ENCODE measurements around the gene NOTCH2.

NOTCH2 gene

GRCh38 chr1:119896303-119896702 is 173.2 kb downstream of the NOTCH2 start, which contains the start of gene ADAM30:
ADAM30 (minus strand) TSS chr1:119896515; CDS start chr1:119896336, 179 bp downstream.
- Histone ChIP-seq H3F3A (ENCODE audit: insufficient read depth, low read length) (no peaks in the 10 kb centered on the region), H3K27me3 (replicated peaks; ENCODE audit: insufficient read depth, low read length) (no peaks in the 10 kb centered on the region), H3K9me3 (replicated peaks; ENCODE audit: insufficient read depth, low read length) (no peaks in the 10 kb centered on the region), H3K9me2 (replicated peaks; ENCODE audit: insufficient read depth, low read length) (no peaks in the 10 kb centered on the region), H2AFZ (ENCODE audit: low read length) (no peak within 1 kb of the TSS), H3K9ac (ENCODE audit: low read length) (no peak within 1 kb of the TSS), H3K4me2 (ENCODE audit: low read depth, low read length) (no peak within 1 kb of the TSS), H3K27ac (ENCODE audit: low read length) (no peak within 1 kb of the TSS), H4K20me1 (ENCODE audit: insufficient read depth, low read length) (no peaks in the 10 kb centered on the region), H3K36me3 (replicated peaks; ENCODE audit: insufficient read depth, low read length) (no peaks in the 10 kb centered on the region), H3K4me1 (ENCODE audit: low read length) (no peaks in the 10 kb centered on the region), H3K79me2 (ENCODE audit: low read length) (no peaks in the 10 kb centered on the region), H3K4me3 (ENCODE audit: low read length) (no peak within 1 kb of the TSS)
- no peak for DNase-seq
- TF ChIP-seq CTCF (IDR thresholded peaks at IDR 0.05; ENCODE audit: low read length) (no peak), EZH2 (optimal IDR thresholded peaks at IDR 0.05; ENCODE audit: low read depth, low read length) (no peak), EZH2phosphoT487 (IDR thresholded peaks at IDR 0.05; ENCODE audit: low read length) (no peak)

GRCh38 chr1:119895102-119895501 is 174.4 kb downstream of the NOTCH2 start:
- H4K20me1 ChIP-seq (ENCODE audit: insufficient read depth, low read length) = no peaks in the 10 kb centered on the region
- no peak for DNase-seq
- no peak overlapping the region for H3K4me3 ChIP-seq (ENCODE audit: low read length)
- H3K9me2 ChIP-seq (replicated peaks; ENCODE audit: insufficient read depth, low read length) = no peaks in the 10 kb centered on the region
- no peaks in the 10 kb centered on the region for H3K9me3 ChIP-seq (replicated peaks; ENCODE audit: insufficient read depth, low read length)
- H3K27ac ChIP-seq (ENCODE audit: low read length) = no peak overlapping the region
- H3K79me2 ChIP-seq (ENCODE audit: low read length) = no peaks in the 10 kb centered on the region
- no peak overlapping the region for H3K9ac ChIP-seq (ENCODE audit: low read length)
- H3K27me3 ChIP-seq (replicated peaks; ENCODE audit: insufficient read depth, low read length) = no peaks in the 10 kb centered on the region
- H2AFZ ChIP-seq (ENCODE audit: low read length) = no peak overlapping the region
- H3F3A ChIP-seq (ENCODE audit: insufficient read depth, low read length) = no peaks in the 10 kb centered on the region
- H3K4me2 ChIP-seq (ENCODE audit: low read depth, low read length) = no peak overlapping the region
- no peaks in the 10 kb centered on the region for H3K36me3 ChIP-seq (replicated peaks; ENCODE audit: insufficient read depth, low read length)
- no peaks in the 10 kb centered on the region for H3K4me1 ChIP-seq (ENCODE audit: low read length)
- no peak for TF ChIP-seq EZH2 (optimal IDR thresholded peaks at IDR 0.05; ENCODE audit: low read depth, low read length)
- no peak for TF ChIP-seq EZH2phosphoT487 (IDR thresholded peaks at IDR 0.05; ENCODE audit: low read length)
- no peak for TF ChIP-seq CTCF (IDR thresholded peaks at IDR 0.05; ENCODE audit: low read length)

GRCh38 chr1:119893827-119894700 is 175.4 kb downstream of the NOTCH2 start:
- H3K4me2 ChIP-seq (ENCODE audit: low read depth, low read length) = no peak overlapping the region

More at GRCh38 chr1:119893827-119894700, 175.4 kb downstream of the NOTCH2 start:
- Histone ChIP-seq H3K27ac (ENCODE audit: low read length) (no peak overlapping the region), H3K4me1 (ENCODE audit: low read length) (no peaks in the 10 kb centered on the region), H3K79me2 (ENCODE audit: low read length) (no peaks in the 10 kb centered on the region), H3K4me3 (ENCODE audit: low read length) (no peak overlapping the region), H3K9ac (ENCODE audit: low read length) (no peak overlapping the region), H2AFZ (ENCODE audit: low read length) (no peak overlapping the region), H3K9me3 (replicated peaks; ENCODE audit: insufficient read depth, low read length) (no peaks in the 10 kb centered on the region), H3K27me3 (replicated peaks; ENCODE audit: insufficient read depth, low read length) (no peaks in the 10 kb centered on the region), H3F3A (ENCODE audit: insufficient read depth, low read length) (no peaks in the 10 kb centered on the region), H3K9me2 (replicated peaks; ENCODE audit: insufficient read depth, low read length) (no peaks in the 10 kb centered on the region), H3K36me3 (replicated peaks; ENCODE audit: insufficient read depth, low read length) (no peaks in the 10 kb centered on the region), H4K20me1 (ENCODE audit: insufficient read depth, low read length) (no peaks in the 10 kb centered on the region)
- no peak for DNase-seq
- TF ChIP-seq CTCF (IDR thresholded peaks at IDR 0.05; ENCODE audit: low read length) (no peak), EZH2phosphoT487 (IDR thresholded peaks at IDR 0.05; ENCODE audit: low read length) (no peak), EZH2 (optimal IDR thresholded peaks at IDR 0.05; ENCODE audit: low read depth, low read length) (no peak)
